Mucosa of rectum (tissue), 2 donors: ENCODE data around the gene ZCCHC12.

ENCODE experiments used
- H3K27ac ChIP-seq, 2 donors: one replicate each; pipeline ENCODE4 v1.7.0; 2013; ENCODE audit warnings: inconsistent platforms in 2 of 2, low read depth in 2 of 2, low read length in 2 of 2
- H3K27me3 ChIP-seq, 2 donors: one replicate each; pipeline ENCODE4 v1.7.0; 2013; ENCODE audit warnings: low read length in 2 of 2; ENCODE audit not compliant: control insufficient read depth in 2 of 2, insufficient read depth in 2 of 2
- H3K36me3 ChIP-seq, 2 donors: one replicate each; pipeline ENCODE4 v1.7.0; 2013; ENCODE audit warnings: low read length in 2 of 2; ENCODE audit not compliant: control insufficient read depth in 2 of 2, insufficient read depth in 2 of 2
- H3K4me1 ChIP-seq, 2 donors: one replicate each; pipeline ENCODE4 v1.7.0; 2013; ENCODE audit warnings: low read length in 2 of 2, mild to moderate bottlenecking in 1 of 2; ENCODE audit not compliant: control insufficient read depth in 2 of 2, insufficient read depth in 2 of 2
- H3K4me3 ChIP-seq, 2 donors: one replicate each; pipeline ENCODE4 v1.7.0; 2013; ENCODE audit warnings: low read length in 2 of 2
- H3K9ac ChIP-seq, 2 donors: one replicate each; pipeline ENCODE4 v1.7.0; 2013; ENCODE audit warnings: low read length in 2 of 2, low read depth in 1 of 2, mild to moderate bottlenecking in 1 of 2
- H3K9me3 ChIP-seq, 2 donors: one replicate each; pipeline ENCODE4 v1.7.0; 2013; ENCODE audit warnings: low read length in 2 of 2; ENCODE audit not compliant: control insufficient read depth in 2 of 2
- donor health status: healthy.
- donor health status: Normal muscosa, but diverticular disease.

ZCCHC12 gene

DNA sequence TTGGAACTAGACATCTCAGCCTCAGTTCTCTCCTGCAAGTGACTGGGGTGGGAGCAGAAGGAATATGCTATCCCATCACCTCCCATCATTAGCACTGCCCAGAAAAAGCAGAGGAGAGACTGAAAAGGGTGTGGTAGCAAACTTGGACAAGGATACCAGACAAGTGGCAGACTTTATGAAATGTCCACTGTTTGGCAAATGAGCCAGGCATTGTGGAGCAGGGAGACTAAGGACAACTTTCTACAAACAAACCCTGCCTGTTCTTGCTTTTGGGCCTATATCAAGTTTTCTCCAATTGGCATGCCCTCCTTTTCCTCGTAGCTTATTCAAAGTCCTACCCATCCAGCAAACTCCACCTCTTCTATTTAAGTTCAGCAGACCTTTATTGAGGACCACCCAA is 41.6 kb downstream of the ZCCHC12 start:
- Histone ChIP-seq H3K9me3 (no peaks in the 10 kb centered on the region), H3K9ac (no peak overlapping the region), H3K4me1 (no peaks in the 10 kb centered on the region), H3K27me3 (no peaks in the 10 kb centered on the region), H3K36me3 (no peaks in the 10 kb centered on the region), H3K27ac (no peak overlapping the region), H3K4me3 (no peak overlapping the region)

DNA sequence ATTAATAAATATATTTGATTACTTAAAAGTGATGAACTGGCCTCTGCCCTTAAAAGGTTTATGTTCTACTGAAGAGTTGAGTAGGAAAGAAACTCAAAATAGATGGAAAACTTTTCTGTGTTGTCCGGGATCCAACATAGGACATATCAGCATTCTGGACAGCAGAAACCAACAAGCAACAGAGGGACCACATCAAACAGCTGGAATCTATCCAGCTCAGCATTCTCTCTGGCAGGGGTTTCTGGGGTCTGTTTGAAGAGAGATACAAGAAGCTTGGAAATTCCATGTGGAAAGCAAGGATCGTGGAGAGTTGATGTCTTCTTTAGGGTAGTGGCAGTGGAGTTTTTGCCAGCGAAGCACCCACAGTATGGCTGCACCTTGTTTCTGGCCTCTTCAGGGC is 43.6 kb downstream of the ZCCHC12 start:
- no peaks in the 10 kb centered on the region for H3K36me3 ChIP-seq
- no peaks in the 10 kb centered on the region for H3K4me1 ChIP-seq
- H3K27ac ChIP-seq = no peak overlapping the region
- no peak overlapping the region for H3K4me3 ChIP-seq
- H3K27me3 ChIP-seq = no peaks in the 10 kb centered on the region
- H3K9me3 ChIP-seq = no peaks in the 10 kb centered on the region
- no peak overlapping the region for H3K9ac ChIP-seq

DNA sequence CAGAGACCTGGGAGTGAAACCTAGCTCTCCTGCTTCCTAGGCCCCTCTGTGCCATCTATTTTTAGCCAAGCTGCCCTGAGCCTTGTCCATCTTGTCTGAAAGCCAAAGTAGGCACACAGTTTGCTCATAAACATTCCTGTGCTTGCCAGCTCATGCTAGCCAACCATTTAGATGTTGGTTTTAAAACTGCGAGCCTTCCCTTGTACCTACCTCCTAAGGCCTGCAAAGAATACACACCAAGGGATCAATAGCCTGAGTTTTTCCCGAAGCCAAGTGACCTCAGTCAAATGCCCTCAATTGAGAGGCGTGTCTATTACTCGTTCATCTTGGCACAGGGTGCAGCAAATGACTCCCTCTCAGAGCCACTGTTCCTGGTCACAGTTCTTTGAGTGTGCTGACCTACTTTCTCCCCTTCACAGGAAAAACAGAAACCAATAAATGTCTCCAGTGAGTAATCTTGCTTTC is 48.5 kb downstream of the ZCCHC12 start:
- no peaks in the 10 kb centered on the region for H3K9me3 ChIP-seq
- H3K9ac ChIP-seq = no peak overlapping the region

More for the DNA sequence above, 48.5 kb downstream of the ZCCHC12 start:
- Histone ChIP-seq H3K27ac (peak overlapping the region in 1 of 2 donors; percentile 43), H3K27me3 (no peaks in the 10 kb centered on the region), H3K4me3 (no peak overlapping the region), H3K4me1 (peaks cover 0 to 6% of the 10 kb centered on the region in 2 donors), H3K36me3 (no peaks in the 10 kb centered on the region)
